GM12891 (cell line): Measurements from ENCODE around the gene PLCXD3.

Experiments
- DNase-seq: peaks from one replicate; pipeline ENCODE4 v3.0.0; 2011; ENCODE audit warnings: low spot score; ENCODE audit not compliant: insufficient read length
- FAIRE-seq: peaks from 2 replicates; lab custom pipeline; 2011; peaks lifted over from hg19 to GRCh38; lab: Jason Lieb, UNC
- PAX5 ChIP-seq: IDR thresholded peaks from 2 replicates; pipeline ENCODE4 v1.6.1; 2011; ENCODE audit warnings: low read length, moderate library complexity, mild to moderate bottlenecking; ENCODE audit not compliant: insufficient read depth, severe bottlenecking
- POLR2A ChIP-seq: IDR thresholded peaks from 2 replicates; pipeline ENCODE4 v1.6.1; 2011; ENCODE audit warnings: low read depth, low read length, control low read depth
- POLR2AphosphoS5 ChIP-seq: IDR thresholded peaks from 2 replicates; pipeline ENCODE4 v1.6.1; 2011; ENCODE audit warnings: low read depth, low read length, control low read depth
- POU2F2 ChIP-seq: IDR thresholded peaks from 2 replicates; pipeline ENCODE4 v1.6.1; 2011; ENCODE audit warnings: low read depth, mild to moderate bottlenecking, control low read depth, low read length, moderate library complexity
- SPI1 ChIP-seq: IDR thresholded peaks from 2 replicates; pipeline ENCODE4 v1.6.1; 2011; ENCODE audit warnings: low read depth, low read length, control low read depth
- TAF1 ChIP-seq: IDR thresholded peaks from 2 replicates; pipeline ENCODE4 v1.6.1; 2011; ENCODE audit warnings: low read depth, low read length, control low read depth

The PLCXD3 gene

GRCh38 chr5:41418220-41419031 lies 92.0 kb downstream of the PLCXD3 start:
- DNase-seq, result no peak
- no peak for FAIRE-seq
- TF ChIP-seq PAX5 (no peak), SPI1 (no peak), TAF1 (no peak), POLR2AphosphoS5 (no peak)

- DNase-seq (no peak), FAIRE-seq (no peak)
- no peak for TF ChIP-seq TAF1
- TF ChIP-seq POU2F2, result no peak
- no peak for TF ChIP-seq PAX5
- TF ChIP-seq POLR2AphosphoS5, result no peak
- no peak for TF ChIP-seq SPI1
- TF ChIP-seq POLR2A, result no peak
Observed at GRCh38 chr5:41416336-41416735, 94.1 kb downstream of the PLCXD3 start.

- no peak for TF ChIP-seq TAF1
- TF ChIP-seq POU2F2, result no peak
- no peak for TF ChIP-seq PAX5
- TF ChIP-seq POLR2AphosphoS5, result no peak
- no peak for TF ChIP-seq POLR2A
- no peak for TF ChIP-seq SPI1
- DNase-seq (no peak), FAIRE-seq (no peak)
Observed at GRCh38 chr5:41415242-41415641, 95.2 kb downstream of the PLCXD3 start.

GRCh38 chr5:41414598-41414997 lies 95.8 kb downstream of the PLCXD3 start:
- FAIRE-seq (no peak), DNase-seq (no peak)
- no peak for TF ChIP-seq POLR2A
- no peak for TF ChIP-seq POU2F2
- no peak for TF ChIP-seq PAX5

- FAIRE-seq (no peak), DNase-seq (no peak)
- TF ChIP-seq TAF1, result no peak
- no peak for TF ChIP-seq PAX5
- TF ChIP-seq POLR2A, result no peak
- no peak for TF ChIP-seq POU2F2
- no peak for TF ChIP-seq POLR2AphosphoS5
- no peak for TF ChIP-seq SPI1
Observed at GRCh38 chr5:41413074-41413473, 97.3 kb downstream of the PLCXD3 start.

- no peak for TF ChIP-seq POLR2AphosphoS5
- no peak for TF ChIP-seq SPI1
- no peak for FAIRE-seq
- DNase-seq, result no peak
Observed at GRCh38 chr5:41412496-41412895, 97.9 kb downstream of the PLCXD3 start.

GRCh38 chr5:41410737-41411136 lies 99.7 kb downstream of the PLCXD3 start:
- TF ChIP-seq POLR2A (no peak), POU2F2 (no peak), SPI1 (no peak), TAF1 (no peak), PAX5 (no peak), POLR2AphosphoS5 (no peak)
- FAIRE-seq (no peak), DNase-seq (no peak)

GRCh38 chr5:41410307-41410706 lies 100.1 kb downstream of the PLCXD3 start:
- no peak for DNase-seq
- TF ChIP-seq POLR2A (no peak), SPI1 (no peak), TAF1 (no peak), PAX5 (no peak), POLR2AphosphoS5 (no peak), POU2F2 (no peak)
- FAIRE-seq, result no peak

- no peak for FAIRE-seq
- no peak for DNase-seq
- TF ChIP-seq POLR2AphosphoS5 (no peak), PAX5 (no peak), TAF1 (no peak), POU2F2 (no peak), POLR2A (no peak), SPI1 (no peak)
Observed at GRCh38 chr5:41408676-41409443, 101.5 kb downstream of the PLCXD3 start.

- no peak for FAIRE-seq
- no peak for DNase-seq
- TF ChIP-seq POLR2A (no peak), SPI1 (no peak), TAF1 (no peak), POU2F2 (no peak), PAX5 (no peak), POLR2AphosphoS5 (no peak)
Observed at GRCh38 chr5:41406936-41407335, 103.5 kb downstream of the PLCXD3 start.
